Measurements from ENCODE around the gene VAV1.
"Not testable (repeated sequence)": the region's sequence is repeated elsewhere in the genome, so short reads cannot be mapped to it uniquely, and the experiment has no call there.

Gene VAV1

GRCh38 chr19:6852001-6852400 is 79.5 kb downstream of the VAV1 start:
- DNase-seq (ENCODE audit: low spot score): no peak

GRCh38 chr19:6853868-6854267 is 81.4 kb downstream of the VAV1 start:
- DNase-seq (ENCODE audit: low spot score): no peak

GRCh38 chr19:6854758-6855157 is 82.2 kb downstream of the VAV1 start:
- DNase-seq (ENCODE audit: low spot score): no peak

GRCh38 chr19:6856749-6857372 is 84.4 kb downstream of the VAV1 start:
- no peak for DNase-seq (ENCODE audit: low spot score)

GRCh38 chr19:6861683-6862286 is 89.3 kb downstream of the VAV1 start:
- DNase-seq (ENCODE audit: low spot score): peak; percentile 6

- DNase-seq (ENCODE audit: low spot score): peak; percentile 94
These were observed 90.2 kb downstream of the VAV1 start for GRCh38 chr19:6862673-6863078.

GRCh38 chr19:6864325-6864940 is 91.9 kb downstream of the VAV1 start:
- DNase-seq (ENCODE audit: low spot score): no peak

- DNase-seq (ENCODE audit: low spot score): no peak
These were observed 93.3 kb downstream of the VAV1 start for GRCh38 chr19:6865849-6866248.

- no peak for DNase-seq (ENCODE audit: low spot score)
These were observed 94.2 kb downstream of the VAV1 start for GRCh38 chr19:6866741-6867151.

GRCh38 chr19:6868351-6868750 is 95.8 kb downstream of the VAV1 start:
- DNase-seq (ENCODE audit: low spot score): no peak

GRCh38 chr19:6869151-6869882 is 96.8 kb downstream of the VAV1 start:
- DNase-seq (ENCODE audit: low spot score): not testable (repeated sequence)

GRCh38 chr19:6873708-6874431 is 101.4 kb downstream of the VAV1 start:
- no peak for DNase-seq (ENCODE audit: low spot score)

GRCh38 chr19:6875218-6875617 is 102.7 kb downstream of the VAV1 start:
- no peak for DNase-seq (ENCODE audit: low spot score)

GRCh38 chr19:6876748-6877147 is 104.2 kb downstream of the VAV1 start:
- no peak for DNase-seq (ENCODE audit: low spot score)

GRCh38 chr19:6877766-6878165 is 105.3 kb downstream of the VAV1 start:
- DNase-seq (ENCODE audit: low spot score): no peak

GRCh38 chr19:6886277-6886897 is 113.9 kb downstream of the VAV1 start:
- DNase-seq (ENCODE audit: low spot score): no peak

GRCh38 chr19:6887316-6887715 is 114.8 kb downstream of the VAV1 start, which contains the start of gene ADGRE1:
Gene ADGRE1 (plus strand): TSS chr19:6887579. CDS start chr19:6887609, 30 bp downstream.
- DNase-seq (ENCODE audit: low spot score): no peak

- no peak for DNase-seq (ENCODE audit: low spot score)
These were observed 116.5 kb downstream of the VAV1 start for GRCh38 chr19:6888967-6889366.

- DNase-seq (ENCODE audit: low spot score): peak; percentile 6
These were observed 117.9 kb downstream of the VAV1 start for GRCh38 chr19:6890401-6890913.

- DNase-seq (ENCODE audit: low spot score): peak; percentile 30
These were observed 118.4 kb downstream of the VAV1 start for GRCh38 chr19:6890938-6891337.

- DNase-seq (ENCODE audit: low spot score): peak; percentile 6
These were observed 119.4 kb downstream of the VAV1 start for GRCh38 chr19:6891761-6892385.
